NCI-H2107 treated with DMSO at 0.1 percent for 48 hours (cell line): ENCODE measurements around the gene FAU.

Source experiments
- DNase-seq: peaks from one replicate; lab custom pipeline; 2025; ENCODE audit not compliant: unreplicated experiment; lab: John Stamatoyannopoulos, UW

Gene FAU

GRCh38 chr11:65136515-65137096, 14.7 kb upstream of the FAU start:
- no peak for DNase-seq

- no peak for DNase-seq
These were observed 13.8 kb upstream of the FAU start for GRCh38 chr11:65135633-65136145.

DNA sequence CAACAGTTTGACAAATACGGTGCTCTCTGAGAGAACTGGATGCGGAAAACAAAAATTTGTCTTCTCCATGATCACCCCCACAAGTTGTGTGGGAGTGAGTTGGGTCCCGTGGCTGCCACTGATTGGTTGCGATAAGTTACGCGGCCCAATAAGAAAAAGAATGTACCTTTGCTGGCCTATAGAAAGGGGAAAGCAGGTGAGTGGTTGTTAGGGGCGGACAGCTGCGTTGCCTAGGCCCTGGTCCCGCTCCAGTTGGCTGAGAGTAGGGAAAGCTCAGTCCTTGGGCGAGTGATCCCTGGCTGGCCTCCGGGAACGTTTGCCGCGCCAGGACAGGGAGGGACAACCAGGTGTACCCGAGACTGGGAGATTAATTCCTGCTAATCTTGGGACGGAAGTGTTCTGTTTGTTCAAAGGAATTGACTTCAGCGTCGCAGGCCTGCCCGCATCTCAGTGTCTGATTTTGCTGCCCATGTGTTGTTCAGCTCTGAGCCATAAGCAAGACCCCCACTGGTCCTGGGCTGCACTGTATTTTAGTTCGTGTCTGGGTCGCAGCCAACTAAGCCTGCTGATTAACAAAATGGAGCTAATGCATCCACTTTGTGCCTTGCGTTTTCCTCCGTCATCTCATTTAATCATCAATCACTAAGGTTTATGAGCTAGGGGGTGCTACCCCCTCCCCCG, 13.2 kb upstream of the FAU start:
- DNase-seq = peak; percentile 98

DNA sequence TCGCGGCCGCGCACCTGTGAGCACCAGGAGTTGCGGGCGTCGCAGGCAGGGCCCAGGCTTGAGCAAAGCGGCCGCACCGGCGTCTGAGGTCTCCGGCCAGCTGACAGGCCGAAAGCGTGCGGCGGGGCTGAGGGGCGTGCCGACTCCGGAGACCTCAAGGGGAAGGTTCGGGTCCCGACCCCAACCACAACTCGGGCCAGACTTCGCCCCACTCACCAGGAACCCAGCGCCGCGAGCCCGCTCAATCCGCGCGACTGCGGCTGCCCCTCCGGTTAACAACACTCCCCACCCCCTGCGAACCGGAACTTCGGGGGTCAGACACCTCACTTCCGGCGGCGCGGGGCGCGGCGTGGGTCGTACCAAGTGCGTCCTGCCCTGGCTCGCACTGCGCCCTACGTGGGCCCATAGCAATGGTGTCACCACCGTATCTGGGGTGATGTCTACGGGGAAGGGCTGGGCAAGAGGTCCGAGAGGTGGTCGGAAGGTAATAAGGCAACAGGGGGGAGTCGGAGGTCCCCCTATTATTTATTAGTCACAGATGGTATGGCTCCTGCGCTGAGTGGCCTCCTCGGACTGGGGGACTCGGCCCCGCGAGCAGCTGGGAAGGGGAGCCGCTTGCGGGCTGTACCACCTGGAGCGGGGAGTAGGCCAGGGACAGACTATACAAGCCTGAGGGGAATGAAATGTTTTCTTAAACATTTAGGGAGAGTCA, 12.5 kb upstream of the FAU start, which contains the start of gene SYVN1:
Gene SYVN1 (minus strand): TSS at position 280 of the 712 bp plus-strand sequence. CDS start 918 bp downstream, outside the sequence.
- DNase-seq = peak; percentile 88

DNA sequence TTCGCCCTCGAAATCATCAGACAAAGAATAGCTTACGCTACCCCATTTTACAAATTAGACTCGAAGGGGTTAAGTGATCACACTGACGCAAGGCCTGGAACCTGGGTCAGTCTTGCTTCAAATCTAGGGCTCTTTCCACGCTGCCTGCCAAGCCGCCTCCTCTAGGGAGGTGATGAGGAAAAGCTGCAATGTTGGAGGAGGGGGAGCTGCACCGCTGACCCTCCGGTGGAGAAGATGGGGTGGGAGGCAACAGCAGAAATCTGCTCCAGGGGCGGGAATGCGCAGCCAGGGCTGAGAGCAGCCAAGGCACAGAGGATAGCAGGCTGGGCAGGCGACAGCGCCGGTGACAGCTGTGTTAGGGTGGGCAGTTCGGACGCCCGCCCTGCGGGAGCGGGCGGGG, 11.8 kb upstream of the FAU start:
- no peak for DNase-seq

GRCh38 chr11:65132988-65133700, 11.2 kb upstream of the FAU start:
- DNase-seq = peak; percentile 14

DNA sequence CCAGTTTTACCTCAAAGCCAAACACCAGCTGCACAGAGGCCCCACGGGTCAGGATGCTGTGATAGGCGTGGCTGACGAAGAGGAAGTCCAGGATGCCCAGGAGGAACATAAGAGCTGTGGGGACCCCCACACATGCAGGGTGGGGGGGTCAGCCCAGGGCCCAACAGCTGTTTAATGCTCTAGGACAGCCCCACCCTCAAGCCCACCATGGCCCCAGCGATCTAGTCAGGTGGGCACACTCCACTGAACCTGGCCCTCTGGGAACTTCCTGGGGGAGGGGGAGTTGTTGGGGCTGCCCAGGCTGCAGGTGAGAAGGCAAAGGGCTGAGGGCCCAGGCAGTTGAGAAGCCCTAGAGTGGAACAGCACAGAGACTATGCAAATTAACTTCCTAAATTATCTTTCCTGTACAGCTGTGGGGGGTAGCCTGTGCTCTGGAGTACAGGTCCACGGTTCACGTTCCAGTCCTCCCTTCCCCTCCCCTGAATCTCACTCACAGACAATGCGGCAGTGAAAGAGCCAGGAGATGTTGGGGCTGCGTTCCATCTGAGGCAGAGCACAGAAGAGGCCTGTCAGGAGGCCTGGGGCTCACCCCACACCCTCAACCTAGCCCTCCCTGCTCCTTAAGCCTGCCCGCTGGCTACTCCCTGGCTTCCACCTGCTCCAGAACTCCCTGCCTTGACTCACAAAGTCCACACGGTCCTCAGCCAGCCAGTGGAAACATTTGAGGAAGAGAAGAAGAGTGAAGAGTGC, 10.5 kb upstream of the FAU start:
- no peak for DNase-seq

DNA sequence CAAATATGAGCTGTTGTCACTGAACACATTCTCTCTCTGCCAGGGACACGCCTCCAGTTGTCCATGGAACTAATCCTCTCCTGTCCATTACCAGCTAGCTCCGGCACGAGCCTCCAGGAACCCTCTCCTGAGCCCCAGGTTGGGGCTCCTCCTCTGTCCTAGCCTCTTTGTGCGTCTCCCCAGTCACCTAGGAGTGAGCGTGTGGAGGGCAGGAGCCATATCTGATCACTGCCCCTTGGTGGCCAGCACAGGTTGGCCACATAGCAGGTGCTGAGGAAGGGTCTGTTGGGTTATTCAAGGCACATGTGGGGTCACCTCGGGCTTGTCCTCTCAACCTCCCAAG, 9.9 kb upstream of the FAU start:
- DNase-seq = no peak

DNA sequence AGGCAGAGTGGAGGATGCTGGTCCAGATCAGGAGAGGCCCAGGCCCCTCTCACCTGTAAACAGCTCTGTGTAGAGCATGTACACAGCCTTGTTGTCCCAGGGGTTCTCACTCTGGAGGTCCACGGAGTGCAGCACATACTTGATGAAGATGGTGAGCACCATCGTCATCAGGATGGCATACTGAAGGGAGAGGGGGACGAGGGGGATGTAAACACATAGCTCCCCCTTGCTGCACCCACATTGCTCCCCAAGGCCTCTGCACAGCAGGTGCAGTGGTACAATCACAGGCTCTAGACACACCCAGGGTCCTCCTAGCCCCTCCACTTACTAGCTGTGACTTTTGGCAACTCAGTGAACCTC, 9.5 kb upstream of the FAU start:
- DNase-seq = no peak

GRCh38 chr11:65130631-65131416, 8.9 kb upstream of the FAU start:
- DNase-seq = no peak

- DNase-seq = no peak
These were observed 7.9 kb upstream of the FAU start for GRCh38 chr11:65129649-65130441.

GRCh38 chr11:65128182-65129145, 6.5 kb upstream of the FAU start:
- DNase-seq = no peak

DNA sequence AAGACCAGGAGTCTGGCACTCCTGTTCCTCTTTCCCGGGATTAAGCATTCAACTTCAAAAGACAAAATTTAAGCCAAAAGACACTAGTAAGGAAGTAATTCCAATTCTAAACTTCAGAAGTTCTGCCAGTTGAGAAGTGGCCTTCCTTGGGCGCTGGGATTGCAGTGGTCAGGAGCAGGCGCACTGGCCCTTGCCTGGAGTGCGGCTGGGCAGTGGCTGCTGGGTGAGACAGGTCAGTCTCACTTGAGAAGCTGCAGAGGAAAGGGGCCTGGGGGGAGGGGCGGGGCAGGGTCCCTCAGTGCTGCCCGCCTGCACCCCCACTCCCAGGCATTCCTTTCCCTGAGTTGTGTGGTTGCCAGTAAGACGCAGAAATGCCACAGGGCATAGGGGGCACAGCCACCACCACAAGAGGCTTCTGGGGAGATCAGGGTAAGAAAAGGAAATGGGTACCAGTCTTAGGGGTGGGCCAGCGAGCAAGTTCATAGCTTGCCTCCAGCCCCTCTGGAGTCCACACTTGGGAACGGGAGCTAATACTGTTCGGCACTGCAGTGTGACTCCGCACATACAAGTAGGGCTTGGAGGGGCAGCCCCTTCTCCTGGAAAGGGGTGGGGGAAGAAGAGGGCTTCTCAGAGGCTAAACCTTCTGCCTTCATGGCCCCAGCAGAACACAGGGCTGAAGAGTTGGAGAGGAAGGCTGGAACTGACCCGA, 5.7 kb upstream of the FAU start:
- DNase-seq = no peak

DNA sequence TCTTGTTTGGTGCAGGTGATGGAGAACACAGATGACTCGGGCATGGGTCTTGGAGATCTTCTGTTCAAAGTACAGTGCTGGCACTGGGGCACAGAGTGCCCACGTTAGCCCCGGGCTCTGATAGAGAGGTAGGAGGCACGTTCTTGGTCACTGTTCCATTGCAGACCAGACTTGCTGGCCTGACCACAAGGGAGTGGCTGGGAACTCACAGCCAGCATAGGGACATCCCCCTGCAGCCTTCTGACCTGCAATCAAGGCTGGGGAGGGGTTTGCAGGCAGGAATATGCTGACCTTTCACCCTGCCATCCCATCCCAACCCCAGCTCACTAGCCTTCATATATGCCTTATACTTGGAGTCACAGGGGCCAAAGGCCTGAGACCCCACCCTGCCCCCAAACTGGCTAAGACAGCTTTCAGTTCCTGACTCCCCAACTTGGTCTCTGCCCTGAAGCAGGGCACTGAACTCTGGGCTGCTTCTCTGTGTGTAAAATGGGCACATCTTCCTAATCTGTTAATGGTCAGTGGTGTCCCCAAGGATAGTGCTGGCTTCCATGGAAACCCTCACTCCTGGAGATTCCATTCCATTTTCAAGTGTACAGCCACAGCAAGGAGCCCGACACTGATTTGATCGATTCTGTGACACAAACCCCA, 4.8 kb upstream of the FAU start:
- no peak for DNase-seq

GRCh38 chr11:65125197-65126056, 3.5 kb upstream of the FAU start:
- DNase-seq = no peak
